Subcutaneous adipose tissue (tissue), 4 donors: Measurements from ENCODE around the gene TWIST2. TPM values are rescaled to one million over a fixed set of nuclear protein-coding genes. Genes with fewer than 3 reads are reported as not detected.

Experiments used
- CTCF ChIP-seq: fragments of 450-650 bp; IDR thresholded peaks from one replicate; pipeline ENCODE4 v1.5.1; 2016; ENCODE audit warnings: low read depth, mild to moderate bottlenecking, control low read depth, antibody characterized with exemption, moderate library complexity
- total RNA-seq, 4 donors: library from RNA; depleted of rRNA; stranded (reverse); fragments of >200 nt; gene quantifications; one replicate each; pipeline ENCODE4 v1.1.0, GENCODE V29; 2016

TWIST2 gene
- total RNA-seq, 4 donors from 2014 or later: 90.8 to 282 (median 125) TPM

- no peak for TF ChIP-seq CTCF
Measured at GRCh38 chr2:238881353-238882081, 33.6 kb downstream of the TWIST2 start.

- no peak for TF ChIP-seq CTCF
Measured at GRCh38 chr2:238882082-238882755, 34.3 kb downstream of the TWIST2 start.

- no peak for TF ChIP-seq CTCF
Measured at GRCh38 chr2:238883421-238883901, 35.6 kb downstream of the TWIST2 start.

GRCh38 chr2:238884122-238884811 is 36.4 kb downstream of the TWIST2 start:
- no peak for TF ChIP-seq CTCF

GRCh38 chr2:238884812-238885408 is 37.0 kb downstream of the TWIST2 start:
- TF ChIP-seq CTCF: no peak

GRCh38 chr2:238886453-238887094 is 38.7 kb downstream of the TWIST2 start:
- TF ChIP-seq CTCF: no peak
